CD8-positive, alpha-beta memory T cell (primary cell): ENCODE measurements around the gene EMC6. TPM values are rescaled to one million over a fixed set of nuclear protein-coding genes. Genes with fewer than 3 reads are reported as not detected.

Experiments
- CTCF ChIA-PET: fragments of 350-600 bp; sonication (Branson Sonifier 250); formaldehyde crosslinking; loops from one replicate; lab custom pipeline; 2021; ENCODE audit warnings: antibody characterized with exemption; lab: Charles Lee
- POLR2A ChIA-PET: fragments of 350-600 bp; sonication (Branson Sonifier 250); formaldehyde crosslinking; loops from one replicate; lab custom pipeline; 2021; ENCODE audit warnings: antibody characterized with exemption; lab: Charles Lee
- DNase-seq, 5 donors: peaks; one replicate each; pipeline versions ENCODE4 v3.0.0 to v3.0.0-alpha.2; 2020 to 2022; ENCODE audit warnings: mixed read lengths in 1 of 5
- H3K27ac ChIP-seq: one replicate; pipeline ENCODE4 v1.7.0; 2013; ENCODE audit warnings: low read depth, mild to moderate bottlenecking, low read length, moderate library complexity
- H3K27me3 ChIP-seq: 2 replicates; pipeline ENCODE4 v1.7.0; 2013; ENCODE audit warnings: low read length, mild to moderate bottlenecking; ENCODE audit not compliant: insufficient read depth, poor library complexity, severe bottlenecking
- H3K36me3 ChIP-seq: 2 replicates; pipeline ENCODE4 v1.7.0; 2013; ENCODE audit warnings: mild to moderate bottlenecking, low read length, moderate library complexity; ENCODE audit not compliant: insufficient read depth
- H3K4me1 ChIP-seq: 2 replicates; pipeline ENCODE4 v1.7.0; 2013; ENCODE audit warnings: mild to moderate bottlenecking, low read length, moderate library complexity; ENCODE audit not compliant: insufficient read depth
- H3K4me3 ChIP-seq: 2 replicates; pipeline ENCODE4 v1.7.0; 2013; ENCODE audit warnings: mild to moderate bottlenecking, low read length
- H3K9me3 ChIP-seq: 2 replicates; pipeline ENCODE4 v1.7.0; 2013; ENCODE audit warnings: mild to moderate bottlenecking, low read length
- H3K27ac Mint-ChIP-seq, 8 donors: one replicate each; pipeline ENCODE4 v1.8.0; 2020 to 2021; ENCODE audit warnings: mixed read lengths in 8 of 8, mild to moderate bottlenecking in 6 of 8, inconsistent platforms in 3 of 8, moderate library complexity in 3 of 8
- H3K27me3 Mint-ChIP-seq, 2 donors: one replicate each; pipeline ENCODE4 v1.8.0; 2020 to 2021; ENCODE audit warnings: mixed read lengths in 2 of 2, mild to moderate bottlenecking in 1 of 2, moderate library complexity in 1 of 2
- H3K36me3 Mint-ChIP-seq, 3 donors: one replicate each; pipeline ENCODE4 v1.8.0; 2020 to 2021; ENCODE audit warnings: mixed read lengths in 3 of 3, inconsistent platforms in 1 of 3, mild to moderate bottlenecking in 1 of 3
- H3K4me1 Mint-ChIP-seq, 3 donors: one replicate each; pipeline ENCODE4 v1.8.0; 2020 to 2021; ENCODE audit warnings: mixed read lengths in 3 of 3, inconsistent platforms in 1 of 3, mild to moderate bottlenecking in 1 of 3
- H3K4me3 Mint-ChIP-seq, 7 donors: one replicate each; pipeline ENCODE4 v1.8.0; 2020 to 2021; ENCODE audit warnings: mixed read lengths in 7 of 7, mild to moderate bottlenecking in 6 of 7, moderate library complexity in 4 of 7, inconsistent platforms in 2 of 7
- H3K9me3 Mint-ChIP-seq, 5 donors: one replicate each; pipeline ENCODE4 v1.8.0; 2020 to 2022; ENCODE audit warnings: mixed read lengths in 5 of 5, mild to moderate bottlenecking in 3 of 5, moderate library complexity in 2 of 5, inconsistent platforms in 1 of 5
- polyA plus RNA-seq: library from polyadenylated mRNA; unstranded; fragments of 300-500 nt; fragmentation: Illumina TruSeq; gene quantifications from one replicate; pipeline ENCODE4 v1.2.3, GENCODE V29; 2021
- total RNA-seq, 2 experiments: library from RNA; stranded (reverse); gene quantifications; one replicate each; pipeline ENCODE4 v1.2.3, GENCODE V29; 2021

Gene EMC6
- total and polyA plus RNA-seq, 3 experiments from 2014 or later, result 95.1 to 119 (median 103) TPM

DNA sequence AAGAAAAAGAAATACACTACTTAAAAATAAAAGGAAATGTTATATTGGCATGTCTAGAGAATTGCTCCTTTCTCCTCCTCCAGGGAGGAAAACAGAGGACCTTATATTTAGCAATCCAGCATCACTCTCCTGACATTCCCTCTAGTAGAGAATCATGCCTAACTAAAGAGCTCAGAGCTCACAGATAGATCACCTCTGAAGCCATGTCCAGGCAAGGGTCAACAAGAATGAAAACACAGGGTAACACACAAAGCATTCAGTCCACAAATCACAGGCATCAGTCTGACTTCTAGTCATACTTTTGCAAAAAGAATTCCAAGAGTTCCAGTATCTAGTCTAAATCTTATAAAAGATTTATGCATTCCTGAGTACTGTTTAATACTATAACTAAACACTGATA, 50.7 kb downstream of the EMC6 start:
- H3K4me3 Mint-ChIP-seq, result no peak overlapping the region
- POLR2A ChIA-PET, result interaction anchor here (0.7 kb wide), 1 partner anchor 16 kb away, joined by 4 read pairs; no protein-coding TSS in a partner anchor

More for the DNA sequence above, 50.7 kb downstream of the EMC6 start:
- H3K27me3 ChIP-seq, result no peaks in the 10 kb centered on the region
- H3K9me3 ChIP-seq, result no peaks in the 10 kb centered on the region
- peaks cover 11 to 75% (median 25%) of the 10 kb centered on the region in 3 donors for H3K36me3 Mint-ChIP-seq
- CTCF ChIA-PET, result no interaction called here
- no peaks in the 10 kb centered on the region for H3K27me3 Mint-ChIP-seq
- H3K4me3 ChIP-seq, result no peak overlapping the region
- no peak overlapping the region for H3K27ac ChIP-seq
- no peak for DNase-seq
- peaks cover 31% of the 10 kb centered on the region for H3K36me3 ChIP-seq
- peaks cover 14% of the 10 kb centered on the region for H3K4me1 ChIP-seq
- H3K9me3 Mint-ChIP-seq, result no peaks in the 10 kb centered on the region
- no peak overlapping the region for H3K27ac Mint-ChIP-seq
- H3K4me1 Mint-ChIP-seq, result peaks cover 31 to 45% (median 39%) of the 10 kb centered on the region in 3 donors

Other genes with a start within 250 kb of the EMC6 start
- gene OR1E2, start 235.0 kb upstream of the EMC6 start, total RNA-seq, result not detected
- not detected for gene OR1E2, start 235.0 kb upstream of the EMC6 start, polyA plus RNA-seq
- gene SPATA22, start 197.0 kb upstream of the EMC6 start, total RNA-seq, result not detected
- not detected for gene SPATA22, start 197.0 kb upstream of the EMC6 start, polyA plus RNA-seq
- gene ASPA, start 192.8 kb upstream of the EMC6 start, total RNA-seq, result not detected
- not detected for gene ASPA, start 192.8 kb upstream of the EMC6 start, polyA plus RNA-seq
- gene TRPV3, start 111.0 kb upstream of the EMC6 start, total RNA-seq, result under 1 TPM; 0.49 to 0.79 TPM
- gene TRPV3, start 111.0 kb upstream of the EMC6 start, polyA plus RNA-seq, result 0.21 TPM
- gene TRPV1, start 59.4 kb upstream of the EMC6 start, total RNA-seq, result 1 to 10 TPM; 2.4 to 2.8 TPM
- 0.83 TPM for gene TRPV1, start 59.4 kb upstream of the EMC6 start, polyA plus RNA-seq
- gene SHPK, start 32.6 kb upstream of the EMC6 start, total RNA-seq, result 10 to 100 TPM; 17.0 to 17.1 TPM
- gene SHPK, start 32.6 kb upstream of the EMC6 start, polyA plus RNA-seq, result 6.9 TPM
- 10 to 100 TPM; 33.3 to 35.5 TPM for gene CTNS, start 32.1 kb upstream of the EMC6 start, total RNA-seq
- 7.7 TPM for gene CTNS, start 32.1 kb upstream of the EMC6 start, polyA plus RNA-seq
- 10 to 100 TPM; 23.4 to 26.0 TPM for gene TAX1BP3, start 234 bp upstream of the EMC6 start, total RNA-seq
- gene TAX1BP3, start 234 bp upstream of the EMC6 start, polyA plus RNA-seq, result 38.9 TPM
- gene P2RX5, start 27.3 kb downstream of the EMC6 start, total RNA-seq, result 10 to 100 TPM in 1 of 2 experiments, 1 to 10 TPM in 1; 9.8 to 12.0 TPM
- 37.4 TPM for gene P2RX5, start 27.3 kb downstream of the EMC6 start, polyA plus RNA-seq
- 10 to 100 TPM; 16.0 to 16.6 TPM for gene HASPIN, start 55.1 kb downstream of the EMC6 start, total RNA-seq
- gene HASPIN, start 55.1 kb downstream of the EMC6 start, polyA plus RNA-seq, result 0.09 TPM
- 10 to 100 TPM; 46.6 to 47.3 TPM for gene ITGAE, start 132.4 kb downstream of the EMC6 start, total RNA-seq
- 66.6 TPM for gene ITGAE, start 132.4 kb downstream of the EMC6 start, polyA plus RNA-seq
- 10 to 100 TPM; 39.9 to 42.0 TPM for gene NCBP3, start 177.4 kb downstream of the EMC6 start, total RNA-seq
- gene NCBP3, start 177.4 kb downstream of the EMC6 start, polyA plus RNA-seq, result 18.0 TPM
- 1 to 10 TPM; 2.3 to 2.7 TPM for gene CAMKK1, start 224.2 kb downstream of the EMC6 start, total RNA-seq
- gene CAMKK1, start 224.2 kb downstream of the EMC6 start, polyA plus RNA-seq, result 1.1 TPM
- under 1 TPM; 0.13 to 0.22 TPM for gene P2RX1, start 247.7 kb downstream of the EMC6 start, total RNA-seq
- gene P2RX1, start 247.7 kb downstream of the EMC6 start, polyA plus RNA-seq, result not detected